ENCODE measurements around the gene TBX4.

The TBX4 gene

GRCh38 chr17:61469949-61470348 lies 17.7 kb downstream of the TBX4 start:
- no peak for TF ChIP-seq CTCF (IDR thresholded peaks at IDR 0.05; ENCODE audit: insufficient read depth, low read length, poor library complexity, severe bottlenecking)
- Histone ChIP-seq H3K4me3 (replicated peaks; ENCODE audit: low read depth, low read length) (no peak overlapping the region), H3K36me3 (ENCODE audit: control insufficient read depth, insufficient read depth, low read length) (no peaks in the 10 kb centered on the region), H3K27me3 (replicated peaks; ENCODE audit: control insufficient read depth, insufficient read depth, low read length) (peaks cover 2% of the 10 kb centered on the region; the same call in 1 of the 2 replicates)
- no peak for DNase-seq (ENCODE audit: extremely low read depth, insufficient read length)

GRCh38 chr17:61470530-61471136 lies 18.4 kb downstream of the TBX4 start:
- H3K27me3 ChIP-seq (replicated peaks; ENCODE audit: control insufficient read depth, insufficient read depth, low read length), result peaks cover under 1% of the 10 kb centered on the region; the same call in 1 of the 2 replicates
- DNase-seq (ENCODE audit: extremely low read depth, insufficient read length), result no peak
- H3K4me3 ChIP-seq (replicated peaks; ENCODE audit: low read depth, low read length), result no peak overlapping the region
- no peaks in the 10 kb centered on the region for H3K36me3 ChIP-seq (ENCODE audit: control insufficient read depth, insufficient read depth, low read length)
- TF ChIP-seq CTCF (IDR thresholded peaks at IDR 0.05; ENCODE audit: insufficient read depth, low read length, poor library complexity, severe bottlenecking), result no peak

DNA sequence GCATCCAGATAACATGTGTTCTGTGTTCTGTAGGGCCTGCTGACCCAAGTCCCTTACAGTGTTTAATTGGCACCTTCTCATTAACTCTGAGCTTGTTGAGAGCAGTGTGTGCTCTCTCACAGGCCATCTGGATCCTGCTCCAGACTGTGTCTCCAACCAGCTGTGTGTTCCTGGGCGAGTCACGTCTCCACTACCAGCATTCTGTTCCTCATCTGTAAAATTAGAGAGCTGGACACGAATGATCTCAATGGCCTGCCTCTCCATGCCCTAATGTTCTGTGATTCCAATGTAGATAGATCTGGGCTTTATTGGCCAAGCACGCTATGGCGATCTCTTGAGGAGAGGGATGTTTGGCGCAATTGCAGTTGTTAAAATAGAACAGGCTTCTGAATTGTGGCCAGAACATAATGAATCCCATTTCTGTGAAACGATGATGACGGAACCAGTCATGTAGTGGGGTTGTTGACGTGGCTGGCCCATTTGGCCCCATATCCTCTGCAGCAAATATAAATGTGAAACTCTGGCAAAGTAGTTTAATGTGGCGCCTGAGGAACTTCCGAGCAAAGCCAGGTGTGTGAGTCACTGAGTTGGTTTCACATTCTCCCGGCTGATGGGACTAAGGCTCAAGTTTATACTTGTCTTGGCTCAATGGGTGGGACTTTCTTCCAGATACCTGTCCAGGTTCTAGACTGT lies 22.2 kb downstream of the TBX4 start:
- no peaks in the 10 kb centered on the region for H3K27me3 ChIP-seq (replicated peaks; ENCODE audit: control insufficient read depth, insufficient read depth, low read length)
- no peak for TF ChIP-seq CTCF (IDR thresholded peaks at IDR 0.05; ENCODE audit: insufficient read depth, low read length, poor library complexity, severe bottlenecking)
- no peak overlapping the region for H3K4me3 ChIP-seq (replicated peaks; ENCODE audit: low read depth, low read length)
- DNase-seq (ENCODE audit: extremely low read depth, insufficient read length), result no peak
- no peaks in the 10 kb centered on the region for H3K36me3 ChIP-seq (ENCODE audit: control insufficient read depth, insufficient read depth, low read length)

GRCh38 chr17:61474934-61475333 lies 22.7 kb downstream of the TBX4 start:
- Histone ChIP-seq H3K36me3 (ENCODE audit: control insufficient read depth, insufficient read depth, low read length) (no peaks in the 10 kb centered on the region), H3K27me3 (replicated peaks; ENCODE audit: control insufficient read depth, insufficient read depth, low read length) (no peaks in the 10 kb centered on the region)
- no peak for TF ChIP-seq CTCF (IDR thresholded peaks at IDR 0.05; ENCODE audit: insufficient read depth, low read length, poor library complexity, severe bottlenecking)

DNA sequence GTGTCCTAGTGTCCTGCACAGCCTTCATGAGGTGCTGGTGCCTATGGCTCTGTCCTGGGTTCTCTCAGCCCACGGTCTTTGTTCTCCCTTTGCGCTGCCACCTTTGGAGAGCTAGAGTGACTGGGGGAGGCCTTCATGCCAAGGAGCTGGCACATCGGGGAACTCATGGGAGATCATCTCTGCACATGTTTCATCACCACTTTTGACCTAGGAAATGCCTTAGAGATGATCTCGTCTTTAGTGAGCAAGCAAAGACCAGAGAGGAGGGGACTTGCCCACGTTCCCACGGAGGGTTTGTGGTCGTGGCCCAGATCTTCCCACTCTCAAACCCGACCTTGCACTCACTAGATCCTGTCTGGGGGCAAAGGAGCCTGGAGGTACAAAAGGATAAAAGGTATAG lies 23.5 kb downstream of the TBX4 start:
- no peak for TF ChIP-seq CTCF (IDR thresholded peaks at IDR 0.05; ENCODE audit: insufficient read depth, low read length, poor library complexity, severe bottlenecking)
- H3K27me3 ChIP-seq (replicated peaks; ENCODE audit: control insufficient read depth, insufficient read depth, low read length), result no peaks in the 10 kb centered on the region
- H3K4me3 ChIP-seq (replicated peaks; ENCODE audit: low read depth, low read length), result no peak overlapping the region
- no peaks in the 10 kb centered on the region for H3K36me3 ChIP-seq (ENCODE audit: control insufficient read depth, insufficient read depth, low read length)
- no peak for DNase-seq (ENCODE audit: extremely low read depth, insufficient read length)

More at GRCh38 chr17:61474934-61475333, 22.7 kb downstream of the TBX4 start:
- no peak for DNase-seq (ENCODE audit: extremely low read depth, insufficient read length)
- H3K4me3 ChIP-seq (replicated peaks; ENCODE audit: low read depth, low read length), result no peak overlapping the region

Measured in GM06990 (cell line).